Urinary bladder (tissue), 4 donors: ENCODE results near the gene GALNT7. TPM values are rescaled to one million over a fixed set of nuclear protein-coding genes. Genes with fewer than 3 reads are reported as not detected.
"Not testable (repeated sequence)": the region's sequence is repeated elsewhere in the genome, so short reads cannot be mapped to it uniquely, and the experiment has no call there.

Experiments used
- DNase-seq: peaks from one replicate; pipeline ENCODE4 v3.0.0-alpha.2; 2015; ENCODE audit errors: extremely low spot score
- H3K27ac ChIP-seq: one replicate; pipeline ENCODE4 v1.5.1; 2013; ENCODE audit warnings: low read depth, mild to moderate bottlenecking, moderate library complexity
- H3K36me3 ChIP-seq: one replicate; pipeline ENCODE4 v1.6.1; 2013; ENCODE audit warnings: mild to moderate bottlenecking, moderate library complexity; ENCODE audit not compliant: insufficient read depth
- H3K4me1 ChIP-seq: one replicate; pipeline ENCODE4 v1.6.1; 2013; ENCODE audit warnings: mild to moderate bottlenecking, moderate library complexity; ENCODE audit not compliant: insufficient read depth
- H3K4me3 ChIP-seq: one replicate; pipeline ENCODE4 v1.5.1; 2013; ENCODE audit warnings: low read depth, low read length
- WGBS: extraction: QIAGEN DNeasy Blood & Tissue Kit; methylation state at CpG from one replicate; pipeline ENCODE4 v1.1.7; 2013; 5-methylcytosine and 5-hydroxymethylcytosine counted together
- polyA plus RNA-seq: library from polyadenylated mRNA; stranded (reverse); fragments of 200-250 nt; gene quantifications from one replicate; pipeline ENCODE4 v1.2.3, GENCODE V29; 2013
- total RNA-seq: library from RNA; depleted of rRNA; stranded (reverse); fragments of >200 nt; gene quantifications from one replicate; pipeline ENCODE4 v1.2.3, GENCODE V29; 2014
- donor health status: healthy with polysubstance abuse.
- donor health status: healthy.

Gene GALNT7
- total and polyA plus RNA-seq, 2 donors: 11.6 to 48.6 TPM

- Histone ChIP-seq H3K4me1 (no peaks in the 10 kb centered on the region), H3K27ac (no peak overlapping the region), H3K36me3 (no peaks in the 10 kb centered on the region), H3K4me3 (no peak overlapping the region)
- 65% methylated on average over 8 of the region's 8 CpGs for WGBS
- DNase-seq: no peak
Measured at GRCh38 chr4:173171987-173172386, 3.4 kb downstream of the GALNT7 start.

- over 99% methylated on average over 2 of the region's 2 CpGs for WGBS
- Histone ChIP-seq H3K27ac (no peak overlapping the region), H3K36me3 (no peaks in the 10 kb centered on the region), H3K4me1 (no peaks in the 10 kb centered on the region), H3K4me3 (no peak overlapping the region)
- DNase-seq: no peak
Measured at GRCh38 chr4:173174184-173174583, 5.6 kb downstream of the GALNT7 start.

- H3K27ac ChIP-seq: no peak overlapping the region
- no peaks in the 10 kb centered on the region for H3K4me1 ChIP-seq
- no peak overlapping the region for H3K4me3 ChIP-seq
- DNase-seq: no peak
- WGBS: 79% methylated on average over 3 of the region's 3 CpGs
- no peaks in the 10 kb centered on the region for H3K36me3 ChIP-seq
Measured at GRCh38 chr4:173174594-173175012, 6.0 kb downstream of the GALNT7 start.

GRCh38 chr4:173176010-173176409 is 7.4 kb downstream of the GALNT7 start:
- H3K4me1 ChIP-seq: no peaks in the 10 kb centered on the region
- H3K4me3 ChIP-seq: no peak overlapping the region
- no peak overlapping the region for H3K27ac ChIP-seq
- WGBS: 98% methylated on average over 6 of the region's 6 CpGs
- no peak for DNase-seq
- no peaks in the 10 kb centered on the region for H3K36me3 ChIP-seq

- Histone ChIP-seq H3K27ac (no peak overlapping the region), H3K36me3 (no peaks in the 10 kb centered on the region), H3K4me3 (no peak overlapping the region), H3K4me1 (no peaks in the 10 kb centered on the region)
- 74% methylated on average over 3 of the region's 3 CpGs for WGBS
- DNase-seq: no peak
Measured at GRCh38 chr4:173177232-173177631, 8.6 kb downstream of the GALNT7 start.

- H3K36me3 ChIP-seq: no peaks in the 10 kb centered on the region
- WGBS: 90% methylated on average over 1 of the region's 1 CpG
- no peaks in the 10 kb centered on the region for H3K4me1 ChIP-seq
- no peak for DNase-seq
- no peak overlapping the region for H3K4me3 ChIP-seq
- no peak overlapping the region for H3K27ac ChIP-seq
Measured at GRCh38 chr4:173178144-173178543, 9.5 kb downstream of the GALNT7 start.

- Histone ChIP-seq H3K27ac (no peak overlapping the region), H3K4me3 (no peak overlapping the region)
Measured at GRCh38 chr4:173181848-173182247, 13.2 kb downstream of the GALNT7 start.

DNA sequence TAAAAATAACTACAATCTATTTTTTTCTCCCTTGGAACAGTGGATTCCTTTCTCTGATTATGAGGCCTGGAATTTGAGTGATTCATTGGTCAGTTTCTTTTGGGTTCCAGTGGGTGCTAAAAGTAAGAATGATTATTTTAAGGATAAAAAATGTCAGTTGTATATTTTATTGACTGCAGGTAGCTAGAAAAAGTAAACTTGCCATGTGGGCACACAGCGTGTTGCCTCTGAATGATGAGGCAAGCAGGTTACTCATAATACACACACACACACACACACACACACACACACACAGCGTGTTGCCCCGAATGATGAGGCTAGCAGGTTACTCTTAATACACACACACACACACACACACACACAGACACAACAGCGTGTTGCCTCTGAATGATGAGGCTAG is 13.8 kb downstream of the GALNT7 start:
- no peak for DNase-seq
- no peak overlapping the region for H3K27ac ChIP-seq
- no peaks in the 10 kb centered on the region for H3K36me3 ChIP-seq
- H3K4me1 ChIP-seq: no peaks in the 10 kb centered on the region
- H3K4me3 ChIP-seq: no peak overlapping the region
- WGBS: 69% methylated on average over 4 of the region's 4 CpGs

More at GRCh38 chr4:173181848-173182247, 13.2 kb downstream of the GALNT7 start:
- no peak for DNase-seq
- Histone ChIP-seq H3K4me1 (no peaks in the 10 kb centered on the region), H3K36me3 (no peaks in the 10 kb centered on the region)
- WGBS: 92% methylated on average over 3 of the region's 3 CpGs

DNA sequence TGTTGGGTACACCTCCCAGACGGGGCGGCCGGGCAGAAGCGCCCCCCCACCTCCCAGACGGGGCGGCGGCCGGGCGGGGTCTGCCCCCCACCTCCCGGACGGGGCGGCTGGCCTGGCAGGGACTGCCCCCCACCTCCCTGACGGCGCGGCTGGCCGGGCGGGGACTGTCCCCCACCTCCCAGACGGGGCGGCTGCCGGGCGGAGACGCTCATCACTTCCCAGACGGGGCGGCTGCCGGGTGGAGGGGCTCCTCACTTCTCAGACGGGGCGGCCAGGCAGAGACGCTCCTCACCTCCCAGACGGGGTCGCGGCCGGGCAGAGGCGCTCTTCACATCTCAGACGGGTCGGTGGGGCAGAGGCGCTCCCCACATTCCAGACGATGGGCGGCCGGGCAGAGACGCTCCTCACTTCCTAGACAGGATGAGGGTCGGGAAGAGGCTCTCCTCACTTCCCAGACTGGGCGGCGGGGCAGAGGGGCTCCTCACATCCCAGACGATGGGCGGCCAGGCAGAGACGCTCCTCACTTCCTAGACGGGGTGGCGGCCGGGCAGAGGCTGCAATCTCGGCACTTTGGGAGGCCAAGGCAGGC is 15.1 kb downstream of the GALNT7 start:
- DNase-seq, H3K27ac ChIP-seq, H3K4me3 ChIP-seq, H3K36me3 ChIP-seq, H3K4me1 ChIP-seq: not testable (repeated sequence)
- WGBS: 98% methylated on average over 46 of the region's 50 CpGs

- Histone ChIP-seq H3K27ac (no peak overlapping the region), H3K4me1 (no peaks in the 10 kb centered on the region), H3K36me3 (no peaks in the 10 kb centered on the region), H3K4me3 (no peak overlapping the region)
- 66% methylated on average over 5 of the region's 5 CpGs for WGBS
- DNase-seq: no peak
Measured at GRCh38 chr4:173185847-173186510, 17.4 kb downstream of the GALNT7 start.

- WGBS: 96% methylated on average over 1 of the region's 1 CpG
- no peak overlapping the region for H3K27ac ChIP-seq
- H3K4me3 ChIP-seq: no peak overlapping the region
- no peaks in the 10 kb centered on the region for H3K4me1 ChIP-seq
- no peak for DNase-seq
- H3K36me3 ChIP-seq: no peaks in the 10 kb centered on the region
Measured at GRCh38 chr4:173187732-173188131, 19.1 kb downstream of the GALNT7 start.

- no peak overlapping the region for H3K4me3 ChIP-seq
- DNase-seq: no peak
- no peaks in the 10 kb centered on the region for H3K4me1 ChIP-seq
- no peak overlapping the region for H3K27ac ChIP-seq
- no peaks in the 10 kb centered on the region for H3K36me3 ChIP-seq
- 81% methylated on average over 7 of the region's 7 CpGs for WGBS
Measured at GRCh38 chr4:173188648-173189047, 20.0 kb downstream of the GALNT7 start.

DNA sequence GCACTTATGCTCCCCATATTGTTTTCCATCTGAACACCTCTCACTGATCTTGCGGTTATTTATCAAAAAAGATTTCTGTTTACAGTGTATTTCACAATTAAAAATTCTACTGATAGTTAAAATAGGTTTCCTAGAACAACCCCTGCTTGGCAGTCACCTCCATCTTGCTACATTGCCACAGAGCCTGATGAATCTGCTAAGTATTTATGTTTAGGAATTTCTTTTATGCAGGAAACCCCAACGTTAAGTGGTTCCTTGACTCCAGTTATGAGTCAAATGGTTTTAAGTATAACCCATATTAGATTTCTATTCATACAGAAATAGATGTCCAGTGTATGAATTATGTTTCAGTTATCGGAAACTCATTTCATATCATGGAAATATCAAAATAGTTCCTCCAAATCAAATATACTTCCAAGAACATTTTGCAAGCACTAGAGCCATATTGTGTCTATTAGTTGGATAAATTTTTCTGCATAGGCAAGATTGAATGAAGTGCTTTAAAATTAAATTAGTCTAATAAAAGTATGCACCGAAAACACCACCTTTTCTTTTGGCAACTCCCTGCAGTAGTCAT is 20.6 kb downstream of the GALNT7 start:
- 88% methylated on average over 4 of the region's 4 CpGs for WGBS
- Histone ChIP-seq H3K4me3 (no peak overlapping the region), H3K36me3 (no peaks in the 10 kb centered on the region), H3K27ac (no peak overlapping the region), H3K4me1 (no peaks in the 10 kb centered on the region)
- DNase-seq: no peak

DNA sequence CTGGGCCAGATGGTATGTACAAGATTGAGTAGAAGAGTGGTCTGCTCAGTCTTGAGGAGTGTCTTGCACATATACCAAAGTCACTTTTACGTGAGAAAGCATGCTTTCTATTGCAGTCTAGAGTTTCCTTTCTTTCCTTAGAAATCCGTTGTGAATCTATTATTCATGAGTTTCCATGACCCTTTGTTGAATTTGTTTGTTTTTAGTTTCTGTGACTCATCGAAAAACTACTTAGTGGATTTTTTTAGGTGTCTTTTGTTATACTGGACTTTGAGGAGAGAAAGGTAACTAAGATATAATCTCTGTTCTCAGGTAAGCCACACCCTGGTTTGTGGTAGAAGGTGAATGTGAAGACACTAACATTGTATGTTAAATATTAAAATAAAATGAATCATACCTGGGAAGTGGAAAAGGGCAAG is 23.0 kb downstream of the GALNT7 start:
- H3K4me3 ChIP-seq: no peak overlapping the region
- no peaks in the 10 kb centered on the region for H3K36me3 ChIP-seq
- WGBS: 75% methylated on average over 3 of the region's 3 CpGs
- no peak for DNase-seq
- no peaks in the 10 kb centered on the region for H3K4me1 ChIP-seq
- no peak overlapping the region for H3K27ac ChIP-seq
